ENCODE results near the gene PPP1R1A. TPM values are rescaled to one million over a fixed set of nuclear protein-coding genes. Genes with fewer than 3 reads are reported as not detected.

The PPP1R1A gene
- total RNA-seq, 1 donor from 2014 or later = 2.3 TPM

- Mint-ChIP-seq H3K27ac (no peak overlapping the region), H3K9me3 (no peaks in the 10 kb centered on the region), H3K4me3 (no peak overlapping the region), H3K4me1 (no peaks in the 10 kb centered on the region), H3K36me3 (no peaks in the 10 kb centered on the region), H3K27me3 (ENCODE audit: insufficient read depth, low read depth) (peaks cover 5% of the 10 kb centered on the region)
- peaks cover 95% of the 10 kb centered on the region for H3K27me3 ChIP-seq
- no peak for DNase-seq (ENCODE audit: low spot score)
- no peak overlapping the region for H3K27ac ChIP-seq
- no peaks in the 10 kb centered on the region for H3K79me2 ChIP-seq (ENCODE audit: low read depth)
- no peaks in the 10 kb centered on the region for H3K36me3 ChIP-seq
- H3K9ac ChIP-seq = no peak overlapping the region
- no peaks in the 10 kb centered on the region for H4K20me1 ChIP-seq (ENCODE audit: low read depth)
- no peaks in the 10 kb centered on the region for H3F3A ChIP-seq (ENCODE audit: low read depth)
- no peaks in the 10 kb centered on the region for H3K4me1 ChIP-seq
- H3K4me3 ChIP-seq = no peak overlapping the region
- H3K9me3 ChIP-seq (ENCODE audit: low read depth) = no peaks in the 10 kb centered on the region
- no peak for TF ChIP-seq EZH2 (IDR thresholded peaks at IDR 0.05)
- TF ChIP-seq EZH2phosphoT487 (IDR thresholded peaks at IDR 0.05) = no peak
- TF ChIP-seq CTCF (IDR thresholded peaks at IDR 0.05) = no peak
- H3K4me2 ChIP-seq = no peak overlapping the region
- H2AFZ ChIP-seq (replicated peaks) = no peak overlapping the region
Observed at GRCh38 chr12:54611715-54612149, 23.3 kb upstream of the PPP1R1A start.

- Histone ChIP-seq H3F3A (ENCODE audit: low read depth) (no peaks in the 10 kb centered on the region), H3K27me3 (peaks cover 73% of the 10 kb centered on the region), H3K4me2 (no peak overlapping the region), H3K9ac (no peak overlapping the region), H3K9me3 (ENCODE audit: low read depth) (no peaks in the 10 kb centered on the region), H3K4me1 (no peaks in the 10 kb centered on the region), H3K79me2 (ENCODE audit: low read depth) (no peaks in the 10 kb centered on the region), H2AFZ (replicated peaks) (no peak overlapping the region), H3K4me3 (no peak overlapping the region), H3K36me3 (no peaks in the 10 kb centered on the region), H3K27ac (no peak overlapping the region), H4K20me1 (ENCODE audit: low read depth) (no peaks in the 10 kb centered on the region)
- Mint-ChIP-seq H3K27me3 (ENCODE audit: insufficient read depth, low read depth) (peaks cover 4% of the 10 kb centered on the region), H3K27ac (no peak overlapping the region), H3K4me3 (no peak overlapping the region), H3K9me3 (no peaks in the 10 kb centered on the region), H3K36me3 (no peaks in the 10 kb centered on the region), H3K4me1 (no peaks in the 10 kb centered on the region)
- TF ChIP-seq CTCF (IDR thresholded peaks at IDR 0.05) (no peak), EZH2phosphoT487 (IDR thresholded peaks at IDR 0.05) (no peak), EZH2 (IDR thresholded peaks at IDR 0.05) (no peak)
- DNase-seq (ENCODE audit: low spot score) = no peak
Observed at GRCh38 chr12:54608769-54609168, 20.3 kb upstream of the PPP1R1A start.

GRCh38 chr12:54608156-54608555, 19.7 kb upstream of the PPP1R1A start:
- TF ChIP-seq EZH2phosphoT487 (IDR thresholded peaks at IDR 0.05) = no peak
- no peak for TF ChIP-seq EZH2 (IDR thresholded peaks at IDR 0.05)
- no peak for TF ChIP-seq CTCF (IDR thresholded peaks at IDR 0.05)
- Histone ChIP-seq H3K4me1 (no peaks in the 10 kb centered on the region), H4K20me1 (ENCODE audit: low read depth) (no peaks in the 10 kb centered on the region), H3K36me3 (no peaks in the 10 kb centered on the region), H3K9me3 (ENCODE audit: low read depth) (no peaks in the 10 kb centered on the region), H3K79me2 (ENCODE audit: low read depth) (no peaks in the 10 kb centered on the region), H3K4me2 (no peak overlapping the region), H3K27ac (no peak overlapping the region), H3K9ac (no peak overlapping the region), H3K4me3 (no peak overlapping the region), H2AFZ (replicated peaks) (no peak overlapping the region), H3F3A (ENCODE audit: low read depth) (no peaks in the 10 kb centered on the region), H3K27me3 (peaks cover 67% of the 10 kb centered on the region)
- peaks cover 1% of the 10 kb centered on the region for H3K9me3 Mint-ChIP-seq
- H3K36me3 Mint-ChIP-seq = no peaks in the 10 kb centered on the region
- DNase-seq (ENCODE audit: low spot score) = no peak
- no peaks in the 10 kb centered on the region for H3K4me1 Mint-ChIP-seq
- H3K27ac Mint-ChIP-seq = no peak overlapping the region
- H3K27me3 Mint-ChIP-seq (ENCODE audit: insufficient read depth, low read depth) = peaks cover 4% of the 10 kb centered on the region
- no peak overlapping the region for H3K4me3 Mint-ChIP-seq

Measured in neural progenitor cell (in vitro differentiated cells).